Globus pallidus (tissue), 1 donor: ENCODE results near the gene SGF29.
"Not testable (repeated sequence)": the region's sequence is repeated elsewhere in the genome, so short reads cannot be mapped to it uniquely, and the experiment has no call there.

Source experiments
- DNase-seq: peaks from one replicate; pipeline ENCODE4 v3.0.0-alpha.2; 2015; ENCODE audit warnings: low spot score

SGF29 gene

GRCh38 chr16:28612359-28613280 lies 58.9 kb downstream of the SGF29 start:
- not testable (repeated sequence) for DNase-seq

- DNase-seq, result not testable (repeated sequence)
Observed at GRCh38 chr16:28613912-28614311, 60.2 kb downstream of the SGF29 start.

- DNase-seq, result not testable (repeated sequence)
Observed at GRCh38 chr16:28614561-28614960, 60.8 kb downstream of the SGF29 start.

- DNase-seq, result not testable (repeated sequence)
Observed at GRCh38 chr16:28615486-28616223, 61.9 kb downstream of the SGF29 start.

GRCh38 chr16:28616224-28616577 lies 62.5 kb downstream of the SGF29 start:
- DNase-seq, result not testable (repeated sequence)

GRCh38 chr16:28616636-28617035 lies 62.9 kb downstream of the SGF29 start:
- no peak for DNase-seq

GRCh38 chr16:28617874-28618273 lies 64.2 kb downstream of the SGF29 start:
- DNase-seq, result no peak

- DNase-seq, result not testable (repeated sequence)
Observed at GRCh38 chr16:28620316-28620715, 66.6 kb downstream of the SGF29 start.

- no peak for DNase-seq
Observed at GRCh38 chr16:28621481-28622155, 67.9 kb downstream of the SGF29 start.

GRCh38 chr16:28622532-28623171 lies 68.9 kb downstream of the SGF29 start:
- DNase-seq, result not testable (repeated sequence)

GRCh38 chr16:28623172-28623711 lies 69.5 kb downstream of the SGF29 start:
- DNase-seq, result peak; percentile 7

- not testable (repeated sequence) for DNase-seq
Observed at GRCh38 chr16:28630905-28631304, 77.2 kb downstream of the SGF29 start.

GRCh38 chr16:28636093-28636823 lies 82.5 kb downstream of the SGF29 start:
- not testable (repeated sequence) for DNase-seq

GRCh38 chr16:28637765-28638164 lies 84.0 kb downstream of the SGF29 start, which contains the start of gene NPIPB8:
NPIPB8 (plus strand) TSS chr16:28638065; CDS start chr16:28638361, 296 bp downstream.
- DNase-seq, result not testable (repeated sequence)

GRCh38 chr16:28638359-28638758 lies 84.6 kb downstream of the SGF29 start:
- DNase-seq, result not testable (repeated sequence)

GRCh38 chr16:28639959-28640358 lies 86.2 kb downstream of the SGF29 start:
- not testable (repeated sequence) for DNase-seq
